Fibroblast of pulmonary artery (primary cell): ENCODE measurements around the gene IRAG1.
"Not testable (repeated sequence)": the region's sequence is repeated elsewhere in the genome, so short reads cannot be mapped to it uniquely, and the experiment has no call there.

ENCODE experiments used
- DNase-seq: peaks from one replicate; pipeline ENCODE4 v3.0.0-alpha.2; 2010; ENCODE audit warnings: low read depth
- H3K4me3 ChIP-seq: replicated peaks from 2 replicates; pipeline ENCODE4 v1.5.1; 2011; ENCODE audit warnings: low read depth, mild to moderate bottlenecking, control low read depth, low read length, moderate library complexity
- TF ChIP-seq, protein P1 (sequence below): IDR thresholded peaks from 2 replicates; pipeline ENCODE4 v1.5.1; 2011; ENCODE audit warnings: mild to moderate bottlenecking, control low read depth, low read length, inconsistent platforms; ENCODE audit errors: missing control alignments

The IRAG1 gene

DNA sequence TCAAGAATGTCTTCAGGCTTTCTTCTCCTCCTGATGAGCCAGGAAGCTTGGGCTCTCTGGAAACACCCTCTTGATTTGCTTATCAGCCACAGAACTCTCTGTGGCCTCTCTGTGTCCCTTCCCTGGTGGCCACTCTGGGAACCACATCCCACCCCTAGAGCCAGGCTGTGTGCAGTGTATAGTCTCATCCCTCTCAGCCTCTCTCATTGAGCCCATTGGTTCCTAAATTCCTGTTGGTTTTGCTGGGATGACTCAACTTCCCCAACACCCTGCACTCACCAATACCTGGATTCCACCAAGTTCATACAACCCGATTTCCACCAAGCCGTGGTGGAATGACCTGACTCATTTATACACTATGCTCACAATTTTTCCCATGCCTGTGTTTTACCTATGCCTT, 5.2 kb downstream of the IRAG1 start:
- TF ChIP-seq, protein P1, sequence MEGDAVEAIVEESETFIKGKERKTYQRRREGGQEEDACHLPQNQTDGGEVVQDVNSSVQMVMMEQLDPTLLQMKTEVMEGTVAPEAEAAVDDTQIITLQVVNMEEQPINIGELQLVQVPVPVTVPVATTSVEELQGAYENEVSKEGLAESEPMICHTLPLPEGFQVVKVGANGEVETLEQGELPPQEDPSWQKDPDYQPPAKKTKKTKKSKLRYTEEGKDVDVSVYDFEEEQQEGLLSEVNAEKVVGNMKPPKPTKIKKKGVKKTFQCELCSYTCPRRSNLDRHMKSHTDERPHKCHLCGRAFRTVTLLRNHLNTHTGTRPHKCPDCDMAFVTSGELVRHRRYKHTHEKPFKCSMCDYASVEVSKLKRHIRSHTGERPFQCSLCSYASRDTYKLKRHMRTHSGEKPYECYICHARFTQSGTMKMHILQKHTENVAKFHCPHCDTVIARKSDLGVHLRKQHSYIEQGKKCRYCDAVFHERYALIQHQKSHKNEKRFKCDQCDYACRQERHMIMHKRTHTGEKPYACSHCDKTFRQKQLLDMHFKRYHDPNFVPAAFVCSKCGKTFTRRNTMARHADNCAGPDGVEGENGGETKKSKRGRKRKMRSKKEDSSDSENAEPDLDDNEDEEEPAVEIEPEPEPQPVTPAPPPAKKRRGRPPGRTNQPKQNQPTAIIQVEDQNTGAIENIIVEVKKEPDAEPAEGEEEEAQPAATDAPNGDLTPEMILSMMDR, result peak; percentile 27
- no peak for DNase-seq
- H3K4me3 ChIP-seq, result no peak overlapping the region

DNA sequence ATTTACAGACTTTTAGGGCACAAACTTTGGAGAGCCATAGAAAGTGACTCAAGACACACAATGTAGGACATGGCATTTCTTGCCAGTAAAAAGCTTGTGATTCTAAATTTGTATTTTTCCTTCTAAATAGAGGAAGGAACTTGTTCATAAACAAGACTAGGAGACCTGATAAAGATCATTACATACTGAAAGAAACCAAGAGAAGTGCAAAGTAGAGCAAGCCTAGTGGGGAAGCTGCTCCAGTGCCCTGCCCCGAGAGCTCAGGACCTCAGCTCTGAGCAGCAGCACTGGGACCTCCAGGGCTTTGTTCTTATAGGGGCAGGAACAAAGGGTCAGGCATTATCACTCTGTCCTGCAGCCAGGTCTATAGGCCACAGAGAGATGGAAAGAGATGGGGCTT, 7.2 kb downstream of the IRAG1 start:
- TF ChIP-seq, protein P1, result no peak
- no peak for DNase-seq
- H3K4me3 ChIP-seq, result no peak overlapping the region

DNA sequence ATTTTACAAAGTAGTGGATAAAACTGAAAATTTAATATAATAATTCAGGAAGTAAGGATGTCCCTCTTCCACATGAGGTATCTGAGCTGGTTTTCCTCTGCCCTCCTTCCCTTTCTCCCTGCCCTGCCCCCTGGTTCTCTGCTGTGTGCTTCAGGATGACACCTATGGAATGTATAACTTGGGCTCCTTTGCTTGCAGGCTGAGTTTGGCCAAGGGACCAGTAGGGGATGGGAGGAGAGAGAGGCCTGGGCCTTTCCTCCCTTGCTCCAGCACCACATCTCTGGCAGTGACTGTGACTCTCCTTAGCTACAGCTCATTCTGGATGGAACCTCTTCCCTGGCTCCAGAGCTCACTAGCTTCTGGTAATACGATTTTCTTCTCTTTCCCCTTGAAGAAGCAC, 10.1 kb downstream of the IRAG1 start:
- TF ChIP-seq, protein P1, result no peak
- no peak overlapping the region for H3K4me3 ChIP-seq
- DNase-seq, result no peak

DNA sequence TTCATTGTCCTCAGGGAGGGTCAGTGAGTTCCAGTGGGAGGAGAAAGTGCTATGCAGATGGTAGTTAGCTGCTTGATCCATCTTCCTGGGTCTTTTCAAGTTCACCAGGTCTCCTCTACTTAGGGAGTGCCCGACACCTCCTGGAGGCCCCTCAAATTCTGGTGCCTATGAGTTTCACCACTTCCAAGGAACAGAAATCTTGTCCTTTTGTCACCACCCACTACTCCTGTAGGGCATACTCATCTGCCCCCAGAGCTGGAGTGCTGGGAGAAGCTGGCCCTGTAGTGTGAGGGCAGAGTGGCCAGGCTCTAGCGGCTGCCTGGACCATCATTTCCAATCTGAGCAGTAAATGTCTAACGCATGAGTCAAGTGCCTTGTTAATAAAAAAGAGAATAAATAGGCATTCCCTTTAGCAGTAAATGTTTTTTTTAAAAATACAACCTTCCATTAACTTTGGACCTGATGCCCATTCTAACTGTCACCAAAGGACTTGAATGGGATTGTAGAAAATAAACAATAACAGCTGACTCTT, 12.5 kb downstream of the IRAG1 start:
- no peak overlapping the region for H3K4me3 ChIP-seq
- DNase-seq, result no peak
- TF ChIP-seq, protein P1, result no peak

DNA sequence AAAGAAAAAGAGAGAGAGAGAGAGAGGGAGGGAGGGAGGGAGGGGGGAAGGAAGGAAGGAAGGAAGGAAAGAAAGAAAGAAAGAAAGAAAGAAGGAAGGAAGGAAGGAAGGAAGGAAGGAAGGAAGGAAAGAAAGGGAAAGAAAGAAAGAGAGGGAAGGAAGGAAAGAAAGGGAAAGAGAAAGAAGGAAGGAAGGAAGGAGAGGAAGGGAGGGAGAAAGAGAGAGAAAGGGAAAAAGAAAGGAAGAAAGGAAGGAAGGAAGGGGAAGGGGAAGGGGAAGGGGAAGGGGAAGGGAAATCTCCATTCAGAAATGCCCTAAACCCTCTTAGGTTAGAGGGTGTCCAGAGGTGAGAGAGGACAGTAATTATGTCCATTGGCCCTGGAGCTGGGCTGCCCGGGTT, 13.3 kb downstream of the IRAG1 start:
- DNase-seq, H3K4me3 ChIP-seq: not testable (repeated sequence)

DNA sequence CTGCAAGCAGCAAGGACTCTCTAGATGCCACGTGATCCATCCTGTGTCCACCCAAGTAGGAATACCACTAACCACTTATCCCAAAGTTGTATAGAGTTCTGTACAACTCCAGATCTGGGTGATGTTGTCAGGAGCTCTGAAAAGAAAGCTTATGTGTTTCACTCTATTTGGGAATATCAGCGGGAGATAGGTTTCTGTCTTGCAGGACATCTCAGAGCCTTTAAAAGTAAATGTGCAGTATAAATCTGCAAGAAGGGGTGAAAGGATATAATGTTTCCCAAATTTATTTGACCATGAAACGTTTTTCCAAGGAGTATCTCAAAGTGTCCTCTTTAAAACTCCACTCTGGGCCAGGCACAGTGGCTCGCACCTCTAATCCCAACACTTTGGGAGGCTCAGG, 13.9 kb downstream of the IRAG1 start:
- TF ChIP-seq, protein P1, result no peak
- H3K4me3 ChIP-seq, result no peak overlapping the region
- no peak for DNase-seq

DNA sequence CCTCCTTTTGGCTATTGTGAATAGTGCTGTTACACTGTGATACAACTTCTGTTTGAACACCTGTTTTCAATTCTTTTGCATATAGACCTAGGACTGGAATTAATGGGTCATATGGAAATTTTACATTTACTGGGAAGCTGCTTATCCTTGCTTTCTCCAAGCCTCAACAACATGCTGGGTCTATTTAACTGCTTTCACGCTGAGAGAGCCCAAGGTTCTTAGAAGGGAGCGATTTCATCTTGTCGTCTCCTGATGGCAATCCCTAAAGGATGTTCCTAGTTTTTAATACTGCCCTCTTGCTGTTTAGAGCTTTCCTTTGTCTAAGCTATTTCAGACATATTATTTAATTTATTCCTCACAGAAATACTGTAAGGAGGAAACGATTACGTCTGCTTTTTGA, 15.5 kb downstream of the IRAG1 start:
- TF ChIP-seq, protein P1, result no peak
- DNase-seq, result no peak
- H3K4me3 ChIP-seq, result no peak overlapping the region
